KMS-11 (cell line): ENCODE data around the gene AGER.

ENCODE experiments used
- H2AFZ ChIP-seq: fragments of 200-600 bp; sonication (generic); 2 replicates; pipeline ENCODE4 v1.6.1; 2016; ENCODE audit warnings: antibody characterized with exemption, mixed run types, low read depth
- H3K27ac ChIP-seq: fragments of 200-600 bp; sonication (generic); 2 replicates; pipeline ENCODE4 v1.6.1; 2016; ENCODE audit warnings: mild to moderate bottlenecking, mixed run types
- H3K27me3 ChIP-seq: fragments of 200-600 bp; sonication (generic); 2 replicates; pipeline ENCODE4 v1.6.1; 2017; ENCODE audit warnings: mild to moderate bottlenecking, low read depth, mixed run types, moderate library complexity; ENCODE audit not compliant: insufficient read depth
- H3K36me3 ChIP-seq: fragments of 200-600 bp; sonication (generic); 2 replicates; pipeline ENCODE4 v1.6.1; 2017; ENCODE audit warnings: mild to moderate bottlenecking, mixed run types; ENCODE audit not compliant: insufficient read depth
- H3K4me1 ChIP-seq: fragments of 200-600 bp; sonication (generic); 2 replicates; pipeline ENCODE4 v1.6.1; 2016; ENCODE audit warnings: mild to moderate bottlenecking, low read depth, mixed run types; ENCODE audit not compliant: poor library complexity, severe bottlenecking
- H3K4me2 ChIP-seq: fragments of 200-600 bp; sonication (generic); 2 replicates; pipeline ENCODE4 v1.7.0; 2016; ENCODE audit warnings: mild to moderate bottlenecking, mixed run types
- H3K4me3 ChIP-seq: fragments of 200-600 bp; sonication (generic); IDR thresholded peaks from 2 replicates; pipeline ENCODE4 v1.6.1; 2017; ENCODE audit warnings: low read depth, low read length, mixed read lengths; ENCODE audit not compliant: insufficient read depth
- H3K79me2 ChIP-seq: fragments of 200-600 bp; sonication (generic); 2 replicates; pipeline ENCODE4 v1.6.1; 2016; ENCODE audit warnings: low read depth, mixed run types; ENCODE audit not compliant: insufficient read depth
- H3K9ac ChIP-seq: fragments of 200-600 bp; sonication (generic); 2 replicates; pipeline ENCODE4 v1.6.1; 2016; ENCODE audit warnings: mild to moderate bottlenecking, mixed run types
- H4K20me1 ChIP-seq: fragments of 200-600 bp; sonication (generic); 2 replicates; pipeline ENCODE4 v1.6.1; 2016; ENCODE audit warnings: mild to moderate bottlenecking, mixed run types; ENCODE audit not compliant: insufficient read depth
- CTCF ChIP-seq: fragments of 200-600 bp; sonication (generic); conservative IDR thresholded peaks from 2 replicates; pipeline ENCODE4 v1.6.1; 2017; ENCODE audit warnings: low read depth, mild to moderate bottlenecking, antibody characterized with exemption, low read length, moderate library complexity, mixed read lengths

Gene AGER

GRCh38 chr6:32181148-32181702 lies 2.8 kb downstream of the AGER start:
- no peaks in the 10 kb centered on the region for H3K36me3 ChIP-seq
- no peaks in the 10 kb centered on the region for H3K79me2 ChIP-seq
- H2AFZ ChIP-seq: no peak overlapping the region
- no peak for TF ChIP-seq CTCF
- H3K27me3 ChIP-seq: no peaks in the 10 kb centered on the region
- no peak overlapping the region for H3K27ac ChIP-seq
- no peak overlapping the region for H3K9ac ChIP-seq
- H3K4me1 ChIP-seq: peaks cover 15% of the 10 kb centered on the region
- no peak overlapping the region for H3K4me2 ChIP-seq
- H4K20me1 ChIP-seq: no peaks in the 10 kb centered on the region
- H3K4me3 ChIP-seq: no peak overlapping the region

GRCh38 chr6:32179766-32180405 lies 4.2 kb downstream of the AGER start:
- H2AFZ ChIP-seq: no peak overlapping the region
- no peak overlapping the region for H3K9ac ChIP-seq
- no peak for TF ChIP-seq CTCF
- H3K79me2 ChIP-seq: no peaks in the 10 kb centered on the region
- H3K4me1 ChIP-seq: peaks cover 21% of the 10 kb centered on the region
- no peak overlapping the region for H3K27ac ChIP-seq
- H3K36me3 ChIP-seq: no peaks in the 10 kb centered on the region
- no peaks in the 10 kb centered on the region for H4K20me1 ChIP-seq
- no peak overlapping the region for H3K4me3 ChIP-seq
- no peaks in the 10 kb centered on the region for H3K27me3 ChIP-seq
- no peak overlapping the region for H3K4me2 ChIP-seq

GRCh38 chr6:32178547-32179440 lies 5.3 kb downstream of the AGER start:
- peak overlapping the region; percentile 68; the same call in 1 of the 2 replicates for H2AFZ ChIP-seq
- H3K4me3 ChIP-seq: no peak overlapping the region
- no peaks in the 10 kb centered on the region for H3K36me3 ChIP-seq
- peaks cover 21% of the 10 kb centered on the region for H3K4me1 ChIP-seq
- H3K4me2 ChIP-seq: peak overlapping the region; percentile 97
- TF ChIP-seq CTCF: no peak
- no peaks in the 10 kb centered on the region for H4K20me1 ChIP-seq
- H3K79me2 ChIP-seq: no peaks in the 10 kb centered on the region
- peak overlapping the region; percentile 72 for H3K27ac ChIP-seq
- peak overlapping the region; percentile 67; the same call in 1 of the 2 replicates for H3K9ac ChIP-seq
- H3K27me3 ChIP-seq: no peaks in the 10 kb centered on the region

- Histone ChIP-seq H3K4me3 (peak within 1 kb of the TSS; percentile 16), H2AFZ (peak within 1 kb of the TSS; percentile 68), H3K27me3 (no peaks in the 10 kb centered on the region), H4K20me1 (no peaks in the 10 kb centered on the region), H3K4me1 (peaks cover 21% of the 10 kb centered on the region), H3K79me2 (no peaks in the 10 kb centered on the region), H3K4me2 (peak within 1 kb of the TSS; percentile 97), H3K27ac (peak within 1 kb of the TSS; percentile 72), H3K9ac (peak within 1 kb of the TSS; percentile 67), H3K36me3 (no peaks in the 10 kb centered on the region)
- TF ChIP-seq CTCF: no peak
Observed at GRCh38 chr6:32177788-32178546, 6.1 kb downstream of the AGER start, which contains the start of gene RNF5. TSS of gene RNF5 (plus strand) at chr6:32178405. CDS start at chr6:32178512, 107 bp downstream.
